IgD-negative memory B cell (primary cell): ENCODE measurements around the gene SP5. TPM values are rescaled to one million over a fixed set of nuclear protein-coding genes. Genes with fewer than 3 reads are reported as not detected.

Source experiments
- polyA plus RNA-seq: library from polyadenylated mRNA; unstranded; fragments of 300-500 nt; fragmentation: Illumina TruSeq; gene quantifications from one replicate; pipeline ENCODE4 v1.2.3, GENCODE V29; 2021

Gene SP5
- polyA plus RNA-seq, 1 donor from 2014 or later, result not detected

Other genes starting within 250 kb of the SP5 start
- not detected for gene ERICH2, start 55.0 kb downstream of the SP5 start, polyA plus RNA-seq
- not detected for gene GAD1, start 101.5 kb downstream of the SP5 start, polyA plus RNA-seq
- gene GORASP2, start 213.9 kb downstream of the SP5 start, polyA plus RNA-seq, result 74.1 TPM